H9 (cell line): ENCODE results near the gene ZNRF4. TPM values are rescaled to one million over a fixed set of nuclear protein-coding genes. Genes with fewer than 3 reads are reported as not detected.
A peak's percentile ranks its signal among the peaks of the same experiment; 100 is the strongest.

Experiments
- DNase-seq: peaks from one replicate; pipeline ENCODE4 v3.0.0-alpha.2; 2017
- H2AFZ ChIP-seq: one replicate; pipeline ENCODE4 v1.6.1; 2013; ENCODE audit warnings: mild to moderate bottlenecking, low read length, control low read depth, moderate library complexity
- H2AK5ac ChIP-seq: 2 replicates; pipeline ENCODE4 v1.6.1; 2013; ENCODE audit warnings: low read length, control low read depth, mixed read lengths; ENCODE audit not compliant: insufficient read length
- H2BK120ac ChIP-seq: one replicate; pipeline ENCODE4 v1.6.1; 2013; ENCODE audit warnings: low read depth, mild to moderate bottlenecking, low read length, control low read depth, inconsistent platforms; ENCODE audit not compliant: poor library complexity, severe bottlenecking
- H2BK12ac ChIP-seq: 2 replicates; pipeline ENCODE4 v1.6.1; 2013; ENCODE audit warnings: low read length, control low read depth, mixed read lengths, low read depth; ENCODE audit not compliant: insufficient read length
- H2BK15ac ChIP-seq: 2 replicates; pipeline ENCODE4 v1.6.1; 2013; ENCODE audit warnings: low read depth, low read length, control low read depth
- H2BK20ac ChIP-seq: one replicate; pipeline ENCODE4 v1.6.1; 2013; ENCODE audit warnings: low read depth, mild to moderate bottlenecking, low read length, control low read depth, inconsistent platforms; ENCODE audit not compliant: poor library complexity, severe bottlenecking
- H2BK5ac ChIP-seq: 2 replicates; pipeline ENCODE4 v1.6.1; 2013; ENCODE audit warnings: low read length, control low read depth, mixed read lengths; ENCODE audit not compliant: insufficient read length
- H3K14ac ChIP-seq: 2 replicates; pipeline ENCODE4 v1.6.1; 2013; ENCODE audit warnings: low read length, control low read depth; ENCODE audit not compliant: insufficient read depth
- H3K18ac ChIP-seq: 2 replicates; pipeline ENCODE4 v1.6.1; 2013; ENCODE audit warnings: low read depth, mild to moderate bottlenecking, mixed read lengths, low read length, control low read depth; ENCODE audit not compliant: insufficient read length
- H3K23ac ChIP-seq: 2 replicates; pipeline ENCODE4 v1.6.1; 2013; ENCODE audit warnings: low read length, control low read depth, mixed read lengths, low read depth; ENCODE audit not compliant: insufficient read length
- H3K23me2 ChIP-seq: 2 replicates; pipeline ENCODE4 v1.6.1; 2013; ENCODE audit warnings: low read depth, mild to moderate bottlenecking, mixed read lengths, low read length, control low read depth; ENCODE audit not compliant: insufficient read length, poor library complexity, severe bottlenecking
- H3K27ac ChIP-seq: 2 replicates; pipeline ENCODE4 v1.5.1; 2013; ENCODE audit warnings: low read length, control low read depth, mixed read lengths, low read depth; ENCODE audit not compliant: insufficient read length
- H3K27me3 ChIP-seq: 2 replicates; pipeline ENCODE4 v1.6.1; 2013; ENCODE audit warnings: low read length, control low read depth, inconsistent platforms; ENCODE audit not compliant: insufficient read depth
- H3K4ac ChIP-seq: 2 replicates; pipeline ENCODE4 v1.6.1; 2013; ENCODE audit warnings: low read depth, mild to moderate bottlenecking, control low read depth, inconsistent platforms, low read length, moderate library complexity
- H3K4me1 ChIP-seq: 2 replicates; pipeline ENCODE4 v1.6.1; 2013; ENCODE audit warnings: low read length, control low read depth, inconsistent platforms; ENCODE audit not compliant: insufficient read depth
- H3K4me2 ChIP-seq: 2 replicates; pipeline ENCODE4 v1.6.1; 2013; ENCODE audit warnings: low read length, control low read depth, mixed read lengths; ENCODE audit not compliant: insufficient read length, insufficient read depth
- H3K56ac ChIP-seq: 2 replicates; pipeline ENCODE4 v1.6.1; 2013; ENCODE audit warnings: low read depth, mild to moderate bottlenecking, mixed read lengths, low read length, control low read depth; ENCODE audit not compliant: insufficient read length
- H3K79me1 ChIP-seq: 2 replicates; pipeline ENCODE4 v1.6.1; 2013; ENCODE audit warnings: low read depth, mild to moderate bottlenecking, moderate library complexity, low read length, control low read depth, inconsistent platforms; ENCODE audit not compliant: insufficient read depth, poor library complexity, severe bottlenecking
- H3K79me2 ChIP-seq: 2 replicates; pipeline ENCODE4 v1.6.1; 2013; ENCODE audit warnings: low read length, control low read depth, inconsistent platforms; ENCODE audit not compliant: insufficient read depth
- H3K9ac ChIP-seq: 2 replicates; pipeline ENCODE4 v1.6.1; 2013; ENCODE audit warnings: low read length, control low read depth, mixed read lengths; ENCODE audit not compliant: insufficient read length; ENCODE audit errors: extremely low read depth
- H3K9me3 ChIP-seq: one replicate; pipeline ENCODE4 v1.6.1; 2013; ENCODE audit warnings: low read depth, low read length, inconsistent platforms; ENCODE audit not compliant: control insufficient read depth
- H3T11ph ChIP-seq: one replicate; pipeline ENCODE4 v1.6.1; 2013; ENCODE audit warnings: mild to moderate bottlenecking, low read length, control low read depth, inconsistent platforms
- H4K20me1 ChIP-seq: one replicate; pipeline ENCODE4 v1.6.1; 2013; ENCODE audit not compliant: control insufficient read depth, insufficient read length, insufficient read depth
- H4K5ac ChIP-seq: 2 replicates; pipeline ENCODE4 v1.6.1; 2013; ENCODE audit warnings: low read depth, mild to moderate bottlenecking, mixed read lengths, low read length, control low read depth; ENCODE audit not compliant: insufficient read length
- H4K8ac ChIP-seq: replicated peaks from 2 replicates; pipeline ENCODE4 v1.6.1; 2013; ENCODE audit warnings: low read length, control low read depth, mixed read lengths, low read depth; ENCODE audit not compliant: insufficient read length
- H4K91ac ChIP-seq: 2 replicates; pipeline ENCODE4 v1.6.1; 2013; ENCODE audit warnings: low read depth, mild to moderate bottlenecking, moderate library complexity, mixed read lengths, low read length, control low read depth; ENCODE audit not compliant: insufficient read length
- H3K27ac Mint-ChIP-seq, 3 experiments: 2 replicates in 2 of 3; 3 replicates in 1 of 3; pipeline ENCODE4 v1.8.0; 2020 to 2021; ENCODE audit warnings: mixed read lengths in 3 of 3, mild to moderate bottlenecking in 1 of 3, moderate library complexity in 1 of 3
- H3K27me3 Mint-ChIP-seq: 2 replicates; pipeline ENCODE4 v1.8.0; 2021; ENCODE audit warnings: low read depth, mild to moderate bottlenecking, moderate library complexity, mixed read lengths
- H3K36me3 Mint-ChIP-seq, 3 experiments: 2 replicates in 2 of 3; 3 replicates in 1 of 3; pipeline ENCODE4 v1.8.0; 2020 to 2021; ENCODE audit warnings: low read depth in 3 of 3, mixed read lengths in 3 of 3; ENCODE audit not compliant: insufficient read depth in 1 of 3
- H3K4me1 Mint-ChIP-seq, 2 experiments: 2 replicates each; pipeline ENCODE4 v1.8.0; 2020; ENCODE audit warnings: mixed read lengths in 2 of 2
- H3K4me3 Mint-ChIP-seq, 2 experiments: 2 replicates in 1 of 2; 3 replicates in 1 of 2; pipeline ENCODE4 v1.8.0; 2020 to 2021; ENCODE audit warnings: mild to moderate bottlenecking in 2 of 2, mixed read lengths in 2 of 2, moderate library complexity in 1 of 2
- H3K9me3 Mint-ChIP-seq, 2 experiments: 2 replicates in 1 of 2; 3 replicates in 1 of 2; pipeline ENCODE4 v1.8.0; 2020; ENCODE audit warnings: mild to moderate bottlenecking in 2 of 2, mixed read lengths in 2 of 2, moderate library complexity in 1 of 2
- WGBS: extraction: QIAGEN DNeasy Blood & Tissue Kit; methylation state at CpG from one replicate; pipeline ENCODE4 v1.1.7; 2013; ENCODE audit warnings: missing lambda C conversion rate, low lambda C conversion rate, mixed read lengths; ENCODE audit not compliant: insufficient read length; ENCODE audit errors: extremely low coverage; 5-methylcytosine and 5-hydroxymethylcytosine counted together
- total RNA-seq: library from RNA; stranded (reverse); gene quantifications from 2 replicates; pipeline ENCODE4 v1.2.1, GENCODE V29; 2021
- TF ChIP-seq, protein P1 (sequence below): fragments of 200-600 bp; sonication (generic); conservative IDR thresholded peaks from 3 replicates; pipeline ENCODE4 v1.8.0; 2021; ENCODE audit warnings: antibody characterized with exemption, mild to moderate bottlenecking

Gene ZNRF4
- total RNA-seq, 1 experiment from 2014 or later, result not detected

DNA sequence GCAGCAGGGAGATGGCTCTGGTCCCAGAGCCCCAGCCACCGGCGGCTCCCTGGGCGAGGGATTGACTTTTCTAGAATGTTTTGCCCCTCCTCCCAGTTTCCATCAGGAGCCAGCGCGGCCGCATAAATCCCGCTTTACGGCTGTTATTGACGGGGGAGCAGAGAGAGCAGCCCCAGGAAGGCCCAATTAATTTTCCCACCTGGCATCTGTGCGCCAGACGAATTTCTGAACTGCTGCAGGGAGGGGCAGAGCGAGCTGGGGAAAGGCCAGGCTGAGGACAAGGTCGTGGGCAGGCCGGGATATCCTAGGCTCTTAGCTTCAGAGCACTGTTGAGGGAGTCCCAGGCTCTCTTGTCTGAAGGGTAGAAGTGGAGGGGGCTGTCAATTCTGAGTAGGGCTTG is 24.7 kb downstream of the ZNRF4 start:
- no peak overlapping the region for H3T11ph ChIP-seq
- no peaks in the 10 kb centered on the region for H3K79me2 ChIP-seq
- H4K20me1 ChIP-seq, result no peaks in the 10 kb centered on the region
- H2BK5ac ChIP-seq, result no peak overlapping the region
- H2AFZ ChIP-seq, result no peak overlapping the region
- H3K27ac Mint-ChIP-seq, result peak overlapping the region in 1 of 3 experiments; percentile 52; a peak in 2 of 7 replicates
- no peaks in the 10 kb centered on the region for H3K27me3 ChIP-seq
- H4K5ac ChIP-seq, result no peak overlapping the region
- H3K9me3 ChIP-seq, result no peaks in the 10 kb centered on the region
- peaks cover 8 to 14% of the 10 kb centered on the region in 2 experiments for H3K4me1 Mint-ChIP-seq
- no peak overlapping the region for H4K91ac ChIP-seq
- no peak overlapping the region for H3K14ac ChIP-seq
- H3K27ac ChIP-seq, result no peak overlapping the region
- H3K4me2 ChIP-seq, result no peak overlapping the region
- H3K56ac ChIP-seq, result no peak overlapping the region
- H3K27me3 Mint-ChIP-seq, result peaks cover 72% of the 10 kb centered on the region
- H2BK12ac ChIP-seq, result no peak overlapping the region
- H3K4ac ChIP-seq, result no peak overlapping the region
- peak overlapping the region in 1 of 2 experiments; percentile 27; a peak in 2 of 5 replicates for H3K4me3 Mint-ChIP-seq
- no peak overlapping the region for H3K23ac ChIP-seq
- no peak for DNase-seq
- no peak overlapping the region for H4K8ac ChIP-seq
- TF ChIP-seq, protein P1, sequence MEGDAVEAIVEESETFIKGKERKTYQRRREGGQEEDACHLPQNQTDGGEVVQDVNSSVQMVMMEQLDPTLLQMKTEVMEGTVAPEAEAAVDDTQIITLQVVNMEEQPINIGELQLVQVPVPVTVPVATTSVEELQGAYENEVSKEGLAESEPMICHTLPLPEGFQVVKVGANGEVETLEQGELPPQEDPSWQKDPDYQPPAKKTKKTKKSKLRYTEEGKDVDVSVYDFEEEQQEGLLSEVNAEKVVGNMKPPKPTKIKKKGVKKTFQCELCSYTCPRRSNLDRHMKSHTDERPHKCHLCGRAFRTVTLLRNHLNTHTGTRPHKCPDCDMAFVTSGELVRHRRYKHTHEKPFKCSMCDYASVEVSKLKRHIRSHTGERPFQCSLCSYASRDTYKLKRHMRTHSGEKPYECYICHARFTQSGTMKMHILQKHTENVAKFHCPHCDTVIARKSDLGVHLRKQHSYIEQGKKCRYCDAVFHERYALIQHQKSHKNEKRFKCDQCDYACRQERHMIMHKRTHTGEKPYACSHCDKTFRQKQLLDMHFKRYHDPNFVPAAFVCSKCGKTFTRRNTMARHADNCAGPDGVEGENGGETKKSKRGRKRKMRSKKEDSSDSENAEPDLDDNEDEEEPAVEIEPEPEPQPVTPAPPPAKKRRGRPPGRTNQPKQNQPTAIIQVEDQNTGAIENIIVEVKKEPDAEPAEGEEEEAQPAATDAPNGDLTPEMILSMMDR, result no peak
- no peak overlapping the region for H2BK15ac ChIP-seq
- H2BK120ac ChIP-seq, result no peak overlapping the region
- no peaks in the 10 kb centered on the region for H3K4me1 ChIP-seq
- peaks cover 4 to 24% of the 10 kb centered on the region in 2 experiments; a peak in 4 of 5 replicates for H3K9me3 Mint-ChIP-seq
- H3K18ac ChIP-seq, result no peak overlapping the region
- H3K23me2 ChIP-seq, result no peaks in the 10 kb centered on the region
- H2BK20ac ChIP-seq, result no peak overlapping the region
- no peaks in the 10 kb centered on the region; a peak in 1 of 7 replicates for H3K36me3 Mint-ChIP-seq
- H3K9ac ChIP-seq, result no peak overlapping the region
- WGBS, result no CpG with 5 or more reads among the region's 14 CpGs
- H2AK5ac ChIP-seq, result no peak overlapping the region
- H3K79me1 ChIP-seq, result no peaks in the 10 kb centered on the region
